Fibroblast of villous mesenchyme (primary cell): Measurements from ENCODE around the gene TSC2. TPM values are rescaled to one million over a fixed set of nuclear protein-coding genes. Genes with fewer than 3 reads are reported as not detected.

Experiments used
- DNase-seq: peaks from one replicate; pipeline ENCODE4 v3.0.0-alpha.2; 2010; ENCODE audit warnings: low read depth
- H3K4me3 ChIP-seq: 2 replicates; pipeline ENCODE4 v1.5.1; 2011; ENCODE audit warnings: low read depth, mild to moderate bottlenecking, low read length
- total RNA-seq: library from RNA; depleted of rRNA; stranded (reverse); fragments of >200 nt; gene quantifications from 2 replicates; pipeline ENCODE4 v1.2.3, GENCODE V29; 2012
- TF ChIP-seq, protein P1 (sequence below): IDR thresholded peaks from 2 replicates; pipeline ENCODE4 v1.5.1; 2012; ENCODE audit warnings: low read depth, mild to moderate bottlenecking, low read length; ENCODE audit not compliant: insufficient read depth

The TSC2 gene
- total RNA-seq, 1 donor = 62.6 TPM

DNA sequence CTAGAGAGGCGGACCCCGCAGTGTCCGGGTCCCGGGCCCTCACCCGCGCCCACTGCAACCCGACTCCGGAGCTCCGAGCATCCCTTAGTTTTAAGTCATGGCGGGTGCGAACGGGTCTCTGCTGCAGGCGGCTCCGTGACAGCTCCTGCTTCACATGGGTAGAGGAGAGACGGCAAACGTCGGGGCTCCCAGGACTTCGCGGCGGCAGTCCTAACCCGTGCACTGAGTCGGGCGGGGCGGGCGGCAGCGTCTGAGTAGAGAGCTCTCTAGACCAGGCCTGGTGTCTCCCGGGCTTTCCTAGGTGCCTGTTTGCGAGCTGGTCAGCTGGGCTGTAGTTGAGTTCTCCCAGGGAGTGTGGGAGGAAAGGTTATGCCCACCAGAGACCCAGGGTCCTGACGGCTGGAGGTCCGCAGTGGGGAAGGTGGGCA lies 345 bp downstream of the TSC2 start:
- TF ChIP-seq, protein P1, sequence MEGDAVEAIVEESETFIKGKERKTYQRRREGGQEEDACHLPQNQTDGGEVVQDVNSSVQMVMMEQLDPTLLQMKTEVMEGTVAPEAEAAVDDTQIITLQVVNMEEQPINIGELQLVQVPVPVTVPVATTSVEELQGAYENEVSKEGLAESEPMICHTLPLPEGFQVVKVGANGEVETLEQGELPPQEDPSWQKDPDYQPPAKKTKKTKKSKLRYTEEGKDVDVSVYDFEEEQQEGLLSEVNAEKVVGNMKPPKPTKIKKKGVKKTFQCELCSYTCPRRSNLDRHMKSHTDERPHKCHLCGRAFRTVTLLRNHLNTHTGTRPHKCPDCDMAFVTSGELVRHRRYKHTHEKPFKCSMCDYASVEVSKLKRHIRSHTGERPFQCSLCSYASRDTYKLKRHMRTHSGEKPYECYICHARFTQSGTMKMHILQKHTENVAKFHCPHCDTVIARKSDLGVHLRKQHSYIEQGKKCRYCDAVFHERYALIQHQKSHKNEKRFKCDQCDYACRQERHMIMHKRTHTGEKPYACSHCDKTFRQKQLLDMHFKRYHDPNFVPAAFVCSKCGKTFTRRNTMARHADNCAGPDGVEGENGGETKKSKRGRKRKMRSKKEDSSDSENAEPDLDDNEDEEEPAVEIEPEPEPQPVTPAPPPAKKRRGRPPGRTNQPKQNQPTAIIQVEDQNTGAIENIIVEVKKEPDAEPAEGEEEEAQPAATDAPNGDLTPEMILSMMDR = no peak
- peak overlapping the region; percentile 82 for H3K4me3 ChIP-seq
- no peak for DNase-seq

DNA sequence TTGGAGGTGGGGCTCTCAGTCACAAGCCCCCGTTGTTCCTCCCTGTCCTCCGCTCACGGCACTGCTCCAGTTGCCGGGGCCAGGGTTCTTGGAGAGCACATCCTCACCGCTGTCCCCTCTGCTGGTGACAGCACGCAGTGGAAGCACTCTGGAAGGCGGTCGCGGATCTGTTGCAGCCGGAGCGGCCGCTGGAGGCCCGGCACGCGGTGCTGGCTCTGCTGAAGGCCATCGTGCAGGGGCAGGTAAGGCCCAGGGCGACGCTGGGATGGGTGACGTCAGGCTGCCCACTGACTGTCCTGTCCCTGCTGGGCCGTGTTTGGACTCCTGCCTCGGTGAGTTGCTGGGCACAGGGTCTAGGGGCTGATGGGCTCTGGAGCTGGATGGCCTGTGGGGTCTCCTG lies 5.4 kb downstream of the TSC2 start:
- no peak overlapping the region for H3K4me3 ChIP-seq
- TF ChIP-seq, protein P1 = no peak
- no peak for DNase-seq

DNA sequence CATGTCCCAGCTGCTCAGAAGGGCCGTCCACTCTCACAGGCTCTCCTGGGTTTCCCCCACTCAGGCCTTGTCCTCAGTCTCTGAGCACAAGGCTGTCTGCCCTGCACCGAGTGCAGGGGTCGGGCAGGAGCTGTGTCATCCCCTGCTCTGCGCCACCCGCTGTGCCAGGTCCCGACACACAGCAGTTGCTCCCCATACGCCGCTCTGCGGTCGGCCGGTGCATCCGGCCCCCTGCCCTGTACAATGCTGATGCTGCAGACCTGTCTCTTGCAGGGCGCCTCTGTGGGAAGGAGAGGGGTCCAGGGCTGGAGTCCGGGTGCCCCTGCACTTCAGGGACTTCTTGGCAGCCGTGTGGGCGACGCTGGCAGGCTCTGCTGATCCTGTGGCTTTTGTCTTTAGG lies 6.1 kb downstream of the TSC2 start:
- no peak for DNase-seq
- no peak overlapping the region for H3K4me3 ChIP-seq
- TF ChIP-seq, protein P1 = no peak

DNA sequence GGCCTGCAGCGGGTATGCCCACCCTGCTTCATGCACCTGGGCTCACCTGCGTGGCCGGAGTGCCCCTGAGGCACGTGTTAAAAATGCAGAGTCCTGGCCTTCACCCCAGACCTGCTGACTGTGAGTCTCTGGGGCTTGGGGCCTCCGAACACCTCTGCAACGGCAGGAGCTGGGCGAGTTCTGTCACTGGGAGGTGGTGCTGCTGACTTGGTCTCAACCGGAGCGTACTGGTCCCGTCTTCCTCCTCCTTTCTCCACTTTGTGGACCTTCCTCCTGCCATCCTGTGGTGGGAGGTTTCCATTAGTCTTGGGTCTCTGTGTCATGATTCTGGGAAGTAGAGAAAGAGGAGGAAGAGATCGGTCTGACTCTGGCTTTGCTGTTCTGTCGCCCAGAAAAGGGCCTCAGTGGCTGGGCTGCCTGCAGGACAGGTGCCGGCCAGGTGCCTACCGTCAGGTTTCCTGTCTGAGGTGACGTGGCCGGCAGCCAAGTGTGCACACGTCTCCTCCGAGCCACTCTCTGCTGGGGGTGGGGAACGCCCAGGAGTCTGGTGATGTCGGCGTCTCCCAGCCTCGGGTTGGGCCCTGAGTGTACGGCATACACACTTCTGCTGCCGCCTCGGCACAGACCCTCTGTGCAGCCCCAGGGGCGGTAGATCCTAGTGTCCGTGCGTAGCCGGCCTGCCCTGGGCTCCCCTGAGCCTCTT lies 6.9 kb downstream of the TSC2 start:
- TF ChIP-seq, protein P1 = no peak
- DNase-seq = no peak
- H3K4me3 ChIP-seq = no peak overlapping the region

DNA sequence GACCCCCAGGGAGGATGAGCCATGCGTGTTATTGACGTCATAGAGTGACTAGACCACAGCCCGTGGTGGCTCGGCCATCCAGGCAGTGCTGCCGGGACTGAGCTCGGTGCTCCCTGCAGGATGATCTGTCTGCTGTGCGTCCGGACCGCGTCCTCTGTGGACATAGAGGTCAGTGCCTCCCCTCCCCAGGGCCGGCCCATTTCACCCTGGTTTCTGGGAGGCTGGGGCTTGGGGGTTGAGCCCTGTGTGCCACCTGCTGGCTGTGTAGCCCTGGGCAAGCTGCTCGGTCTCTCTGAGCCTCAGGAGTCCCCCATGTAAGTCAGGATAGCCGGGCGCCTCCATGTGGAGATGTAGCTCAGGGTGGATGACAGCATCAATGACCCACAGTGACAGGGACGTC lies 8.3 kb downstream of the TSC2 start:
- H3K4me3 ChIP-seq = no peak overlapping the region
- TF ChIP-seq, protein P1 = peak; percentile 53
- DNase-seq = peak; percentile 45

DNA sequence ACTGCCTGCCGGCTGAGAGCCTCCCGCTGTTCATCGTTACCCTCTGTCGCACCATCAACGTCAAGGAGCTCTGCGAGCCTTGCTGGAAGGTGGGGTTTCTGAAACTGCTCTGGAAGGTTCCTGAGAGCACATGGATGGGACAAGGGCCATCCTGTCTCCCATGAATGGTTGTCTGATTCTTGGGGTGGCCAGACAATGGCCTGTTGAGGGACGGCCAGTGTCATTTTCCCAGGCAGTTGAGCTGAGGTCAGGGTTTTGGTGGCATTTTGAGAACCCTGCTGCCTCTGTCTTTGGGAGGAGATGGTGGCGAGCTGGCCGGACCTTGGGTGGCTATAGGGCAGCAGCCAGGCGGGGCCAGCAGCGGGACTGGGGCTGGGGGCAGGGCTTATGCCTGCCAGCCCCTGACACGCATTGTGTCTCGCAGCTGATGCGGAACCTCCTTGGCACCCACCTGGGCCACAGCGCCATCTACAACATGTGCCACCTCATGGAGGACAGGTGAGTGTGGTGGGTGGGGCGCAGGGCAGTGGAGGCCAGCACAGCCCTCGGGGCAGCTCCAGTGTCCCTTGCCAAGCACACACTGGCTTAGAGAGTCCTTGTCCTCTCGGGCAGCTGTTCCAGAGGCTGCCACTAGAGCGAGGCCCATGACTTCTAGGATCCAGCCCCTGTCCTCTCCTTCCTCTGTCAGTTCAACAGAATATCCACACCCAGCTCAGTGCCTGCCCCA lies 9.1 kb downstream of the TSC2 start:
- DNase-seq = no peak

More for the DNA sequence above, 9.1 kb downstream of the TSC2 start:
- H3K4me3 ChIP-seq = no peak overlapping the region
- TF ChIP-seq, protein P1 = peak; percentile 41
